Nucleus accumbens (tissue), 56 donors: ENCODE measurements around the gene OTOP3.
"Not testable (repeated sequence)": the region's sequence is repeated elsewhere in the genome, so short reads cannot be mapped to it uniquely, and the experiment has no call there.

Experiments
- DNase-seq, 56 donors: peaks; one replicate each; lab custom pipeline; 2025; lab: John Stamatoyannopoulos, UW

The OTOP3 gene

DNA sequence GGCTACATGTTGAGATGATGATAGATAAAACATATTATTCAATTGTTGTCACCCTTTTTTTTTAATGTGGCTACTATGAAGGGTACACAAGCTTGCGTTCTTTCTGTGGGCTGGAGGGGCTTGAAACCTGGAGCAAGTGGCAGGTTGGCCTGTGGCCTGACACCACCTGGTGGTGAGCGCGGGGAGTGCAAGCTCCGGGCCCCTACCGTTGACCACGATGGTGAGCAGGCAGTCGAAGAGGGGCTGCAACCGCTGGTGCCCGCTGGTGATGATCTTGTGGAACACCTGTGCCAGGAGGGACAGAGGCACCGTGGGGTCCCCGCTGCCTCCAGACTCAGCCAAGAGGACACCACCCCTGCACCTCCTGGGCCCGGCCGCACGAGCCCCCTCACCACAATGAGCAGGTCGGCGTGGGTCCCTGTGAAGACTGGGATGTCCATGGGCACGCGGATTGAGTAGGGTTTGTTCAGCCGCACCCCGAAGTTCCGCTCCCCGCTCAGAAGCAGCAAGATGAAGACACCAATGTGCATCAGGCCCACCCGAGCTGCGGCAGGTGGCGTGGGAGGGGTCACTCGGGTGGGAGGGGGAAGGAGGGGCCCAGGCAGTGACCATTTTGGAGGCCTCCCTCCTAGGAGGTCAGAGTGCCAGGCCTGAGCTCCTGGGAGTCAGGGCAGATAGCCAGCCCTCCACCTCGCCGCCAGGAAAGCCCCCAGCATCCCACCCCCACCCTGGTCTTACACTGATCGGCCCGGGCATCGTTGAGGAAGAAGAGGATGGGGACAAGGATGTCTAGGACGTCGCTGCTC is 22.4 kb downstream of the OTOP3 start:
- peak in 40 of 56 donors; percentile 3 to 76 (median 25) for DNase-seq

GRCh38 chr17:74959826-74960515 is 24.3 kb downstream of the OTOP3 start:
- DNase-seq = no peak

GRCh38 chr17:74960570-74961342 is 25.1 kb downstream of the OTOP3 start:
- DNase-seq = no peak

DNA sequence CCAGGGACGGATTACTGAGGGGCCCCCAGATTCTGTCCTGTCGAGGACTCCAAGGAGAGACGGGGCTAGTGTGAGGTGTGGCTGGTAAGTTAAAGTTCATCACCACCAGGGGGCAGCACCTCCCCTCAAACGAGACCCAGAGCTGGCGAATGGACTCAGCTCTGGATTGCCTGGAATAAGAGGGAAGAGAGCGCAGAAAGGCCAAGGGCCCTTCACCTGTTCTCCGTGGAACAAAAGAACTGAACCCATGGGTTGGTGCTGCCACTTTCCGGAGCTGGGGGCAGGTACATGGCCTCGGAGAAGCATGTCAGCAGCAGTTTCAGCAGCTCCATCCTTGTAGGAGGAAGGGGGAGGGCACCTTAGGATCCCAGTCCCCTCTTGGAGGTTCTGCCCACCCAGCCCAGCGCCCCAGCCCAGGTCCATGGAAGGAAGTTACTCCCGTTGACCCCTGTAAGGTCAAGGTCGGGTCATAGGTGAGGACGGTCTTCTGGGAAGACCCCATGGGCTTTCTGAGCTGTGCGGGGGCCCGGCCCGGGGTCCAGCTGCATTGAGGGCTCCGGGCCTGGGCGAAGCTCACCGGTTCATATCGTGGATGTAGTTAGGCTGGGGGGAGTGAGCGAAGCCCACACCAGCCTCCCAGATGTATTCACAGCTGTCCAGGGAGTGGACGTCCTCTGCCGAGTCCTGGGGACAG is 26.1 kb downstream of the OTOP3 start:
- DNase-seq = peak in 53 of 56 donors; percentile 23 to 93 (median 76)

GRCh38 chr17:74962622-74963394 is 27.1 kb downstream of the OTOP3 start:
- peak in 51 of 56 donors; percentile 16 to 84 (median 65) for DNase-seq

DNA sequence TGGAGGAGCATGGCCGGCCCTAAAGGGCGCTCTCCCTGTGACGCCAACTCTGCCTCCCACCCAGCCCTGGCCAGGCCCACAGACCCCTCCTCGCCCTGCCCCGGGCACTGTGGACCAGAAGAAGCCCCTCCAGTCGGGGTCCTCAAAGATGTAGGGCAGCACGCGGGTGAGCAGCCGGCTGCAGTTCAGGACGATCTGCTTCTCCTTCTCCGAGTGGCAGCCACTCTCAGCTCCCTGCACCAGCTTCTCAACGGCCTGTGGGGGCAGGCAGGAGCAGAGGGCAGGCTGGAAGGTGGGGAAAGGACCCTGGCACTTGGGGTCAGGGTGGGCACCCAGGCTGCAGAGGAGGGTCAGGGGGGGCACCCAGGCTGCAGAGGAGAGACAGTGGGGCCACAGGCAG is 28.0 kb downstream of the OTOP3 start:
- peak in 3 of 56 donors; percentile 8 to 28 (median 26) for DNase-seq

DNA sequence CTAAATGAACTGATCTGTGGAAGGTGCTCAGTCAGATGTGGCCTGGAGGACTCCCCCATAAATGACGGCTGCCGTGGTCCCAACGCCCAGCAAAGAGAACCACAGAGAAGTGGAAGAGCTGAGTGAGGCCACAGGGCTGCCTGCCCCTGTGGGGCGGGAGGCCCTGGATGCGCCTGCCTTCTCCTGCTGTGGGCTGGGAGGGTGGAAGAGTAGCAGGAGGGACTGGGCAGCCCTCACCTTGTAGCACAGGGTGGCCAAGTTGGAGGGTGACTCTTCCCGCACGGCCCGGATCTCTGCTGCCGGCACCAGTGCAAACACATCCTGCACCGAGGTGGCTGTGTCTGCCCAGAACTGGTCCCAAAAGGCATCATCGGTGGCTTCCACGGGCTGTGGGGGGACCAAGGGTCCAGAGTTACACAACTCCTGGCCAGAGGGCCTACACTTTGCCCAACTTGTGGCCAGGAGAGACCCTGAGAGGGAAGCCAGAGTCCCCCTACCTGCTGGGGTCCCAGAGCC is 28.6 kb downstream of the OTOP3 start:
- no peak for DNase-seq

GRCh38 chr17:74964988-74965622 is 29.4 kb downstream of the OTOP3 start:
- no peak for DNase-seq

DNA sequence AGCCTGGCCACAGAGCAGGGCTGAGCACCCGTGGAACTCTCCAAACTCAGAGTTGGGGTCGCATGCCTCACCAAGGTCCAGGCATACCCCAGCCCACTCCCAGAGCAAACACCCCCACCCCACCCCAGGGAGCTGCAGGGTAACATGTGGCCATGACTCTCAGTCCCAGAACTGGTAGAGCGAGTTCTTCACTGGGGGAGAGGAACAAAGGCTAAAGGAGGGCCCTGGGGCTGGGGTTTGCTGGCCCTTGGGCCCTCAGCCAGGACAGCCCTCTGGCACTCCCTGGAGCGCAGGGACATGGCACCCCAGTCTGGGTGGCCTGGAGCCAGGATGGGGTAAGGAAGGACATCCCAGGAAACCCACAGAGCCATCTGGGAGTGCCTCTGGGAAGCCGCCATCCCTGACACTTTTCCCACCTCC is 32.7 kb downstream of the OTOP3 start:
- no peak for DNase-seq

- not testable (repeated sequence) for DNase-seq
Observed at GRCh38 chr17:74969501-74969900, 33.8 kb downstream of the OTOP3 start.

DNA sequence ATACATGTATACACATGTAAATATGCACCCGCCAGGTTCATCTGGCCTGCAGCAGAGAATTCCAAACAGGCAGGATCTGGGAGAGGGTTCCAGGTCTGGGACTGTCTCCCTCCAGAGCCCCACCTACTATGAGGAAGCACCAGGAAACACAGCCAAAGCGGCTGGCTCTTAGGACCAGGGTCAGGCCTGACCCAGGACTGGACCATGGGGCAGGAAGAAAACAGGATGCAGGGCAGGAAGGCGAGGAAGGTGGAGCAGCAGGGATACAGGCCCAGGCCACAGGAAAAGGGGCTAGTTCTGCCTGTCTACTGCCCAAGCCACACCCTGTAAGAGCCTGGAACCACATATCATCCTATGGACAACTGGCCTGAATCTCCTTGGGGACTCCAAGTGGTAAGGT is 34.7 kb downstream of the OTOP3 start:
- DNase-seq = no peak

DNA sequence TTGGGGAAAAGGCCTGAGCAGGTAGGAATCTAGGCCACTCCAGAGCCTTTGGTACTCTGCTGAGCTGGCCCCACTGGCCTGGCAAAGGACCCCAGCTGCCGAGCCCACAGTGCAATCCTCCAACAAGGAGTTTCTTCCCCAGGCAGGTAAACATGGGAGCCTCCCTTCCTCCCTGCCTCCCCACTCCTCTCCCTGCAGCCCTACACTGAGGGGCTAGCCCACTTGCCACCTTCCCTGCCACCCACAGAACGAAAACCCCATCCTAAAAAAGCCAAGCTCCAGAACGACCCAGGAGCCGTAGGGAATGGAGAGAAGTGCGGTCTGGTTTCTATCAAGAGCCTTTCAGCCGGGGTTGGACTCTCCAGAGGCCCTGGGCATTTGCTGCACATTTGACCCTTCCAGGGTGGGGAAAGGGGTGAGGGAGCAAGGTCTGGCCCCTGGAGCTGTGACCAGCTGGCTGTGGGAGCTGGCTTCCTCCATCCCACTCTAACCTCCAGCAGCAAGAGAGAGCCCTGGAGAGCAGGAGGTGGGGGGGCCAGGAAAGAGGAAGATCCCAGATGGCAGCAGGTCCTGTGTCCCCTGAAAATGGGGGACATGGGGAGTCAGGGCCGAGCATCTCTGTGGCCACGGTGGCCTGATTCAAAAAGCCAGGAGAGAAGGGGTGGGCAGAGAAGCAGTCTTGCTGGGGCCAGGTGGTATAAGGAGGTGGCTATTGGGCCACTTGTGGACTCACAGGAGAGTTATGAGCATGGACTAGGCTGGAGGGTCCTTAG is 35.6 kb downstream of the OTOP3 start:
- DNase-seq = peak in 2 of 56 donors; percentile 4 to 8

DNA sequence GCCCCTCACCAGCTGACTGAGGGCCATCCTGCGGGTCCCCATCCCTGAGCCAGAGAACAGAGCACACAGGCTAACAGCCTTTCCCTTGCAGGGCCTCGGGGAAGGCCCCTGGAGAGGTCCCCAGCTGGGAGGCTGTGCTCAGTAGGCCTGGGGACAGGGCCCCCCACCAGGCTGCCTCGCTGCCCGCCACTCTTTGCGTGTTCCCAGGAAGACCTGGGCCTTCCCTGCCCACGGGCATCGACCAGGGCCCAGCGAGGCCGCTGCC is 36.1 kb downstream of the OTOP3 start:
- no peak for DNase-seq

DNA sequence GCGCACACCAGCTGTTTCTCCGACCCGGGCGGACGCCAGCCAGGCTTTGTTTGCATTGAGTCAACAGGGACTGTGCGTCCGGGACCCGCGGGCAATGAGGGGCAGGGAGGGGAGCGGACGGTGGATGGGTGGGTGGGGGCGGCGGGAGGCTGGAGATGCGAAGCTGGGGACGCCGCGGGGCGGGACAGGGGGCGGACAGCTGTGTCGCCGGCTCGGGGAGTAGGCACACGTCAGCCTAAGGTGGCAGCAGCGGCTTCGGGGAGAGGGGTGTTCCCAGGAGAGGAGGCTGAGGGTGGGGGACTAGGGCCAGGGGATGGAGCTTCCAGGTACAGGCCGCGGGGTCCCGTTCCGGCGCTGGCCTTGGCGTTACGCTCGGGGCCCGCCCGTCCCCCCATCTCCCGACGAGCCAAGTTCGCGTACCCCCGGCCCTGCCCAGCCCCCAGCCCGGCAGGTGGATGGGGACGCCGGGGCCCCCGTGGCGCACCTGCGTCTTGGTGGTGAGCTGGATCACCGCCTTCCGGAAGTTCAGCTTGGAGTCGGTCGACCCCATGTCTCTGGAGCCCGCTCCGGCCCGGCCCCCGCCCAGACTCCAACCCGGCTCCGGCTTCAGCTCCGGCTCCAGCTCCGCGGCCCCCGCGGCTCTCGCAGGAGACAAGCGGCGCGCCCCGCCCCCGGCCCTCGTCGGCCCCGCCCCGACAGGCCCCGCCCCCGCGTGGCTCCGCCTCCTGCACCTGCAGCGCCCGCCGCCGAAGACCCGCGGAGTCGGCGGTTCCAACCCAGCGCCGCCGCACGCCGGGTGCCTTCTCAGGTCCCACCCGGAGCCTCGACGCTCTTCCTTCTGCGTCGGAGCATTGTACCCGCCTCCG is 36.6 kb downstream of the OTOP3 start, which contains the start of gene HID1:
Gene HID1, minus strand, starts transcription at position 653 of the 866 bp plus-strand sequence. Its CDS starts 103 bp downstream, at position 550.
- DNase-seq = peak in 53 of 56 donors; percentile 30 to 89 (median 76)

GRCh38 chr17:74972973-74973328 is 37.3 kb downstream of the OTOP3 start:
- DNase-seq = peak in 1 of 56 donors; percentile 36

GRCh38 chr17:74975943-74976342 is 40.2 kb downstream of the OTOP3 start:
- no peak for DNase-seq

- DNase-seq = no peak
Observed at GRCh38 chr17:74977802-74978201, 42.1 kb downstream of the OTOP3 start.
